Endothelial cell of umbilical vein (primary cell): Measurements from ENCODE around the gene DNAJC21. TPM values are rescaled to one million over a fixed set of nuclear protein-coding genes. Genes with fewer than 3 reads are reported as not detected.

Experiments used
- BruUV-seq: library from RNA; stranded (reverse); fragments of 400-500 nt; replicated peaks from 2 replicates; lab custom pipeline; 2021; lab: Mats Ljungman, UMichigan
- CTCF ChIA-PET: fragments of 300-600, 350-600 bp; sonication (Branson Sonifier 250); formaldehyde crosslinking; loops from one replicate; lab custom pipeline; 2021; ENCODE audit warnings: antibody characterized with exemption, inconsistent platforms; lab: Charles Lee
- POLR2A ChIA-PET: fragments of 300-600, 350-600 bp; sonication (Branson Sonifier 250); formaldehyde crosslinking; loops from one replicate; lab custom pipeline; 2021; ENCODE audit warnings: antibody characterized with exemption, inconsistent platforms; lab: Charles Lee
- DNase-seq: peaks from one replicate; pipeline ENCODE4 v3.0.0-alpha.2; 2011; ENCODE audit warnings: low read depth, low spot score
- FAIRE-seq: peaks from 2 replicates; lab custom pipeline; 2011; peaks lifted over from hg19 to GRCh38; lab: Jason Lieb, UNC
- H2AFZ ChIP-seq: 2 replicates; pipeline ENCODE4 v1.6.0; 2012; ENCODE audit warnings: low read depth, low read length, control low read depth, inconsistent platforms
- H3K27ac ChIP-seq: 2 replicates; pipeline ENCODE4 v1.5.1; 2011; ENCODE audit warnings: low read depth, mild to moderate bottlenecking, control low read depth, low read length, moderate library complexity; ENCODE audit not compliant: insufficient read depth
- H3K27me3 ChIP-seq, 2 experiments: 2 replicates each; pipeline versions ENCODE4 v1.6.0 to v1.6.1; 2011; ENCODE audit warnings: low read length in 2 of 2, mixed read lengths in 1 of 2; ENCODE audit not compliant: control insufficient read depth in 2 of 2, insufficient read depth in 2 of 2
- H3K36me3 ChIP-seq, 2 experiments: 2 replicates in 1 of 2; 3 replicates in 1 of 2; pipeline ENCODE4 v1.5.1; 2011; ENCODE audit warnings: low read length in 2 of 2, mild to moderate bottlenecking in 1 of 2, moderate library complexity in 1 of 2; ENCODE audit not compliant: control insufficient read depth in 2 of 2, insufficient read depth in 2 of 2; ENCODE audit errors: extremely low read depth in 1 of 2
- H3K4me1 ChIP-seq: 3 replicates; pipeline ENCODE4 v1.5.1; 2011; ENCODE audit warnings: mild to moderate bottlenecking, low read length; ENCODE audit not compliant: control insufficient read depth, insufficient read depth; ENCODE audit errors: extremely low read depth
- H3K4me2 ChIP-seq: 2 replicates; pipeline ENCODE4 v1.6.1; 2011; ENCODE audit warnings: low read length, control low read depth, mixed read lengths; ENCODE audit not compliant: insufficient read depth
- H3K4me3 ChIP-seq, 3 experiments: fragments of 200-600 bp in 1 of 3; sonication (generic), shearing (Covaris generic) in 1 of 3; replicated peaks in 1 of 3; 2 replicates each; pipeline ENCODE4 v1.5.1; 2011 to 2016; ENCODE audit warnings: control low read depth in 3 of 3, low read length in 3 of 3, mild to moderate bottlenecking in 2 of 3, inconsistent platforms in 1 of 3, low read depth in 1 of 3, moderate library complexity in 1 of 3; ENCODE audit not compliant: insufficient read depth in 1 of 3
- H3K79me2 ChIP-seq: 2 replicates; pipeline ENCODE4 v1.6.0; 2012; ENCODE audit warnings: low read length, inconsistent platforms; ENCODE audit not compliant: control insufficient read depth, insufficient read depth
- H3K9ac ChIP-seq: replicated peaks from 2 replicates; pipeline ENCODE3; 2011; ENCODE audit warnings: low read length, control low read depth; ENCODE audit not compliant: insufficient read depth; ENCODE audit errors: extremely low read depth
- H3K9me1 ChIP-seq: replicated peaks from 3 replicates; pipeline ENCODE4 v1.6.0; 2011; ENCODE audit warnings: mild to moderate bottlenecking, low read length; ENCODE audit not compliant: control insufficient read depth, insufficient read depth; ENCODE audit errors: extremely low read depth
- H3K9me3 ChIP-seq: replicated peaks from 2 replicates; pipeline ENCODE4 v1.5.1; 2012; ENCODE audit warnings: low read length, inconsistent platforms; ENCODE audit not compliant: control insufficient read depth, insufficient read depth
- H4K20me1 ChIP-seq: replicated peaks from 2 replicates; pipeline ENCODE3; 2011; ENCODE audit warnings: mild to moderate bottlenecking, low read length; ENCODE audit not compliant: control insufficient read depth, insufficient read depth; ENCODE audit errors: extremely low read depth
- CTCF ChIP-seq, 2 donors: IDR thresholded peaks; 1 replicate in 1 of 2; 2 replicates in 1 of 2; pipeline ENCODE4 v1.5.1; 2011; ENCODE audit warnings: low read length in 2 of 2, mild to moderate bottlenecking in 2 of 2, moderate library complexity in 2 of 2, control low read depth in 1 of 2, inconsistent platforms in 1 of 2, low read depth in 1 of 2; ENCODE audit not compliant: insufficient read depth in 1 of 2; ENCODE audit errors: extremely low read depth in 1 of 2
- EZH2 ChIP-seq: IDR thresholded peaks from 2 replicates; pipeline ENCODE4 v1.6.1; 2012; ENCODE audit warnings: borderline replicate concordance, low read depth, mild to moderate bottlenecking, moderate library complexity, low read length, inconsistent platforms; ENCODE audit not compliant: severe bottlenecking
- FOS ChIP-seq: IDR thresholded peaks from 2 replicates; pipeline ENCODE4 v1.6.1; 2011; ENCODE audit warnings: mild to moderate bottlenecking, low read length, moderate library complexity, borderline replicate concordance; ENCODE audit not compliant: insufficient read depth
- GATA2 ChIP-seq: IDR thresholded peaks from 2 replicates; pipeline ENCODE4 v1.7.0; 2011; ENCODE audit warnings: low read depth, mild to moderate bottlenecking, moderate library complexity, mixed read lengths, low read length; ENCODE audit not compliant: insufficient read length, insufficient read depth
- JUN ChIP-seq: IDR thresholded peaks from 2 replicates; pipeline ENCODE4 v1.6.1; 2011; ENCODE audit warnings: borderline replicate concordance, low read depth; ENCODE audit not compliant: insufficient read length, insufficient read depth
- MAX ChIP-seq: IDR thresholded peaks from 2 replicates; pipeline ENCODE4 v1.6.1; 2011; ENCODE audit not compliant: insufficient read depth, insufficient read length
- MYC ChIP-seq: IDR thresholded peaks from one replicate; pipeline ENCODE4 v1.6.1; 2011; ENCODE audit warnings: mild to moderate bottlenecking, low read depth, low read length
- POLR2A ChIP-seq: IDR thresholded peaks from 2 replicates; pipeline ENCODE4 v1.6.1; 2012; ENCODE audit warnings: low read depth, mild to moderate bottlenecking, control low read depth, low read length
- POLR2AphosphoS5 ChIP-seq: IDR thresholded peaks from 2 replicates; pipeline ENCODE4 v1.6.1; 2012; ENCODE audit warnings: low read depth, mild to moderate bottlenecking, control low read depth, low read length, moderate library complexity; ENCODE audit not compliant: insufficient read depth
- dilution Hi-C: fragments of 300-500 bp; cut with MboI; formaldehyde crosslinking; loops from one replicate; pipeline ENCODE4 v1.15.0; 2019; ENCODE audit warnings: low sequenced_read_pairs; ENCODE audit not compliant: extremely low pct_ligation_motif_present
- intact Hi-C: fragments of 100-400 bp; cut with micrococcal nuclease; formaldehyde crosslinking; loops from one replicate; pipeline ENCODE4 v1.10.0; 2022
- polyA plus RNA-seq, 4 experiments: library from polyadenylated mRNA; depleted of rRNA in 3 of 4; stranded (reverse) in 3 of 4; unstranded in 1 of 4; fragments of >200 nt; gene quantifications; 2 replicates each; pipeline versions ENCODE4 v1.2.1 to v1.2.3, GENCODE V29; 2011 to 2012; ENCODE audit warnings: missing spikeins in 1 of 4
- total RNA-seq: library from RNA; stranded (reverse); gene quantifications from 2 replicates; pipeline ENCODE4 v1.2.3, GENCODE V29; 2021

The DNAJC21 gene
- total and polyA plus RNA-seq, 2 donors (not counting 3 experiments of a cell fraction or from before 2014, with no cell fraction given), result 5.3 to 39.4 TPM

- H3K9ac ChIP-seq, result peak overlapping the region; percentile 86
- H3K4me1 ChIP-seq, result peaks cover 22% of the 10 kb centered on the region
- H3K4me2 ChIP-seq, result peak overlapping the region; percentile 99
- no peaks in the 10 kb centered on the region for H3K9me1 ChIP-seq
- TF ChIP-seq JUN, result no peak
- no peak for TF ChIP-seq POLR2AphosphoS5
- no peak for TF ChIP-seq EZH2
- no peak for TF ChIP-seq CTCF (IDR thresholded peaks at IDR 0.05; ENCODE audit: extremely low read depth in 1 of 2, insufficient read depth in 1 of 2, low read depth in 1 of 2, low read length in 2 of 2)
- TF ChIP-seq MAX, result no peak
- TF ChIP-seq MYC, result no peak
- TF ChIP-seq POLR2A, result no peak
- no peak for TF ChIP-seq GATA2
- no peak for TF ChIP-seq FOS
- CTCF ChIA-PET, result interaction anchor here (1.2 to 2.5 kb wide), 6 partner anchors 16 to 996 kb away, joined by 3 to 15 read pairs (median 6); partner anchors contain the start of genes BRIX1 and RAD1
- peaks cover 41% of the 10 kb centered on the region for H3K79me2 ChIP-seq
- no peak for DNase-seq
- no peaks in the 10 kb centered on the region for H3K27me3 ChIP-seq
- peaks cover 0 to 3% of the 10 kb centered on the region in 2 experiments for H3K36me3 ChIP-seq
- H3K4me3 ChIP-seq, result peak overlapping the region; percentile 10 to 98 (median 97)
- dilution Hi-C loops, result no loop called here
- BruUV-seq, result no TSS peak
- no peak for FAIRE-seq
- no peak overlapping the region for H2AFZ ChIP-seq
- POLR2A ChIA-PET, result no interaction called here
- H3K27ac ChIP-seq, result peak overlapping the region; percentile 39
- H3K9me3 ChIP-seq, result no peaks in the 10 kb centered on the region
- H4K20me1 ChIP-seq, result no peaks in the 10 kb centered on the region
- intact Hi-C loops, result loop anchor here (2.0 kb wide), 1 partner anchor 922 kb away; the partner anchor contains the start of gene AMACR
Observed at GRCh38 chr5:34930870-34931269, 1.5 kb downstream of the DNAJC21 start.
